ENCODE measurements around the gene DUOX1.
"Not testable (repeated sequence)": the region's sequence is repeated elsewhere in the genome, so short reads cannot be mapped to it uniquely, and the experiment has no call there.

Gene DUOX1

DNA sequence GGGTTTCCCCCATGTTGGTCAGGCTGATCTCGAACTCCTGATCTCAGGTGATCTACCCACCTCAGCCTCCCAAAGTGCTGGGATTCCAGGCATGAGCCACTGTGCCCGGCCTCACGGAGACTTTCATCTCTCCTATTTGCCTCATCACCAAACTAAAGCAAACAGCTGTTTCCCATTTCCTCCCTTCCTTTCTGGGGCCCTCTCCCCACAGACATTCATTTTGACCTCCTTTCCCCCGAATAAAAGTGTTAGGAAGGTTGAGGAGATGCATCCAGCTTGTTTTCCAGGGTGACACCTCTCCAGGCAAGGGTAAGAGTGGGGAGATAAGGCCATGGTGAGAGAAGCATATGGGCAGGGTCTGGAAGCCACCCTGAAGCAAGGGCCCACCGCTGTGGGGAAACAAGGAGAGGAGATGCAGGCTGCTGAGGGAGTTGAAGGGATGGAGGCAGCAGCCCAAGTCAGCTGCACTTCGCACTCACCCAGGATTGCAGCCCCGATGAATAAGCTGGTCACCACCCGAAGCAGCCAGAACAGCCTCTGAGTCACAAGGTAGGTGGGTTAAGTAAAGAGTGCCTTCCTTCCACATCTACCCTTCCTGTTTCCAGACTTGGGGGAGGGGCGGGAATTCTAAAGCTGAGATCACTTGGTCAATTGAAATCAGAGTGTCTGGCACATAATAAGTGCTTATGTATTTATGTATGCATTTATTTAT, 7.9 kb upstream of the DUOX1 start:
- DNase-seq (ENCODE audit: low read depth) = no peak

DNA sequence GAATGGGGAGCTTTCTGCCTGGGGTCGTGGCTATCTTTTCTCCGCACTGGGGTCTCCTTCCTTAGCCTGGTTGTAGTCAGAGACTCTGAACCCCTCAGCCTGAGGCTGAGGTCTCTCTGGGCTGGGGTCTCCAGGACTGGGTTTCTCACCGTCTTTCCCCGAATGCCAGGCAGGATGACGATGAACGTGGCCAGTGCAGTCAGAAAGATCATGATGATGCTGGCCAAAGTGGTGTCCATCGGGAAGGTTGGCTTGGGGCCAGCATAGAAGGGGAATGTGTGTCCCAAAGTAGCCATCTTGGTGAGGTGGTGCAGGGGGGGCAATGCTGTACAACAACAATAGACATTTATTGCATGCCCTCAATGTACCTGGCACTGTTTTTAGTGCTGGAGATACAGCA, 7.1 kb upstream of the DUOX1 start:
- no peak for DNase-seq (ENCODE audit: low read depth)

DNA sequence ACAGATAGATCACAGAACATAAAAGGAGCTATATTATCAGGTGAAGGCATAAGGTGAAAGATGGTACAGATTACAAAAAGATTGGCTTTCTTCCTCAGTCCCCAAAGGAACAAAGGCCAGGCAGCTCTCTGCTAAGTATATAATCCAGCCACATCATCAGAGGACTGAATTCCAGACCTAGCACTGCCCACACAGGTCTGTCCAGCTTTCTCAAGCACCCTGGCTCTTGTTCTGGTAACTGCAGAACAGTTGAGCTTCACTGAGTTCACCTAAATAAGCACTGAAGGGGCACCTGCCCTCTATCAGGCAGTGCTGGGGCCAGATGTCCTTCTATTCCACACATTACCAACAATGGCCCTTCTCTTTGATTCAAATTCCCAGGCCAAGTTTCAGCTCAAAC, 6.4 kb upstream of the DUOX1 start:
- DNase-seq (ENCODE audit: low read depth) = no peak

DNA sequence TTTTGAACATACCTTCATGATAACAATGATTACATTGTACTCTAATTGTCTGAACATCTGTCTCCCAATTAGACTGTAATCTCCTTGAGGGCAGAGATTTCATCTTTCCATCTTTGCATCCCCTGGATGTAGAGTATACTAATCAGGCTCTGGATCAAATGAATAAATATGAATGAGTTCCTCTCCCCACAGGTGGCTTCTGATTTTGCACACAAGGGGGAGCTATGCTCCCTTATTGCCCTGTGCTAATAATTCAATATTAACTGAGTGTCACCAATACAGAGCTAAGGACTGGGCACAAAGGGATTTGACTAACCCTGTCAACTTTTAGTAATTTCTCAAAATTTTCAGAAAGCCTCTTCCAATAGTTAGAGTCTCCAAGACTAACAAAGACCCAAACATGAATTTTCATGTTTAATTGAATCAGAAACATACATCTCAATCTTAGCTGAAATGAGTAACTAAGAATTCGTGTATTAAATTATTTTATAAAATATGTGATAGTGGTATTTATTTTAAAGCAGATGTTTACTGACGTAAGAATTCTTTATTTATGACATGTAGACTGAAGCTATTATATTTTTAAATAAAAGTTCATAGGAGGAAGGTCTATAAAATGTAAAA, 3.1 kb upstream of the DUOX1 start:
- DNase-seq (ENCODE audit: low read depth) = no peak

DNA sequence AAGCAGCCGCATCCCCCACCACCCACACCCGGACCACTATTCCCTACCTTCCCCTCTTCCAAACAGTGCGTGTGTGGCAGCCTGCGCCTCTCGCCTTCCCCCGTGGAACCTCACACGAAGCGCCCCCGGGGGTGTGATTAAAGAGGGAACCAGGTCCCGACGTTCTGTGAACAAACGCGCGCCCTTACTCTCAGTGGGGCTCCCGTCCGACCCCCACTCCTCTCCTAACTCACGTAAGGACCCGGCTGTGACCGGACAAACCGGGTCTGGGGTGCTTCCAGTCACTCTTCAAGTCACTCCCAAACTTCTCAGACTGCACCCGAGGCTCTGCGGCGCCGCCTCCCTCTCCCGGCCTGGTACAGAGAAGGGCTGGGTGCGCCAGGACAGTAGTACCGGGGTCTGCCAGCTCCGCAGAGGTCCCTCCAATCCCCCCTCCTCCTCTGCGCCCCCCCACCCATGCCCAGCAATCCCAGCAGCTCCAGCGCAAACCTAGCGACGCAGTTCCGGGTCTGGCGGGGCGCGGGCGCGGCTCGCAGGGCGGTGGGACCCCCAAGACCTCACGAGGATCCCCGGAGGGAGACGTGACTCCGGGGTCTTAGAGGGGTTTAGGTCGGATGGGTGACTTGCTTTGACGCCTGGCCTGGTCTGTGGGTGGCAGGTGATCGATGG, 689 bp upstream of the DUOX1 start:
- no peak for DNase-seq (ENCODE audit: low read depth)

DNA sequence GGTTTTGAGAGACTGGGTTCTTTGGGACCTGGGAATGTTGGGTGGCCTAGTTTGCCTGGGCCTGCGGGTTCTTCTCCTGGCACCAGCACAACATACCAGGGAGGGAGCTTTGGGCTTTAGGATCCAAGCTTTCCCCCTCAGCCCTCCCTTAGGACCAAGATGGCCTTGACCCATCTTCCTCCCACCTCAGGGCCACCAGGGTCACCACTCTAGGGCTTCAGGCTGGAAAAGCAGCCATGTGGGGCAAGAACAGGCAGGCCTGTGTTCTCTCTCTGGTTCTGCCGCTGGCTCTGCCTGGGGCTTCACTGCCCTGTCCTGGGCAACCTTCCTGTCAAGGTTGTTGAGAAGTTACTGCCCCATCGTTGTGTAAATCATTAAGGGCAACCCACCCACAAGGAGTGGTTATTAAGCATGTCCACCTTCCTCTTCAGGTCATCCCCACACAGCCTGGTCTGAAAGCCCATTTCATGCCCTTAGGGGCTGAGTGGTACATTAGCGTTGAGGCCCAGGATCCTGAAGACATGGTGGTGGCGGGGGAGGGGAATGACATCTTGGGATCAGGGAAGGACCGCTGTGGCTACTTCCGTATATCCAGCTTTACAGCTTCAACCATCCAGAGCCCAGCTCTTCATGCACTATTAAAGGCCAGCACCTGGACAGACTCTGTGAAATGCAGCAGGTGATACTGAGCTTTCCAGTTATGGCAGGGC, 652 bp downstream of the DUOX1 start:
- no peak for DNase-seq (ENCODE audit: low read depth)

DNA sequence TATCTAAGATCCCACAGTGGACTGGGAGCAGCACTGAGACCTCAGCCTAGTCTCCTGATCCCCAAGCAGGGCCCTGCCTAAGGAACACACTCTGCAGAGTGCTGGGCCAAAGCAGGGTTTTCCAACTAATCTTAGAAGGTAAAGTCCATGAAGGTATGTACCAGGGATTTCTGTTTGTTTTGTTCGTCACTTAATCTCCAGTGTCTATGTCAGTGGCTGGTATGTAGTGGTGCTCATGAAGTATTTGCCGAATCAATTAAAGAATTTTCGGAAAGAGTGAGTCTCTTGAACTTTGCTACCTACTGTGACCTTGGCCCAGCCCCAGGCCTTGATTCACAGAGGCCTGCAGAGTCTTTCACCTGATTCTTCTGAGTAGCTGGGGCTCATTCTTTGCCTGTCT, 1.7 kb downstream of the DUOX1 start:
- DNase-seq (ENCODE audit: low read depth) = no peak

DNA sequence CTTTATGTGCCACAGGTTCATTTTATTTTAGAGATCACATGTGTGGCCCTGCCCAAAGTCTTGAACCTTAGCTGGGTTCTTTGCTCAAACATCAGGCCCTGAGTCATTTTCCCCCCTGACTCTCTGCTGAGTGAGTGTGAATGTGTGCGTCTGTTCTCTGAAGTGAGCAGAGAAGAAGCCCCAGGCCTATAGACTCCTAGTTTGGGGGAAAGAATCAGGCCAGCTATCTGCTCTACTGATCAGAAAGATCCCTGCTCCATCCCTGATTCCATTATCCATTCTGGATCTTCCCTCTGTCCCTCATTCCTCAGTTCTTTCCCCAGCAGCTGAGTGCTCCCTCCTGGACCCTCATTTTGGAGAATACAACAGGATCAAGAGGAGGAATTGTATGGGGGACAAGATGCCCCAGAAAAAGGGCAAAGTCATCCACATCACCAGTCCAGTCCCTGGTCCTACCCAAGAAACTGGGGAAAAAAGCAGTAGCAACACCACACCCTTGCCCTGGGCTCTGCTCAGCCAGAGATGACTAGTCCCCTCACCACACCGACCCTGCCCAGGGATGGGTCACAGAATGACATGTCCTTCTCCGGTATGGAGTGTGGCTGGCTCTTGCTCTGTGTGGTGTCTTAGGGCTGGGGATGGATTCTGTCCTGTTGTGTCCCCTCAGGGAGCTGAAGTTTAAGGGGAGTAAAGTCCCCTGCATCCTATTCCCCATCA, 3.2 kb downstream of the DUOX1 start:
- DNase-seq (ENCODE audit: low read depth) = no peak

DNA sequence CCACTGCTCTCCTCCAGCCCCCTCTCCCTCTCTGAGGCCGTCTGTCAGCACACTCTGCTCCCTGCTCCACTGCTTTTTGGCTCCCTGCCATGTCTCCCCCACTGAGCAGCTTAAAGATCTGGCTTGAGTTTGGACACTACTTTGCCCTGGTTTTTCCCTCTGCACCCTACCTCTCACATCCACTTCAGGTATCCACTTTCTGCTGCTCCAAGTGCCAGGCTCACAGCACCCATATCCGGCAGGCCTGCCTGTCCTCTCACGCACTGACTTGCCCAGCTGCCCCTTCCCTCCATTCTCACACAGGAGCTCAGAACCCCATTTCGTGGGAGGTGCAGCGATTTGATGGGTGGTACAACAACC, 3.7 kb downstream of the DUOX1 start:
- no peak for DNase-seq (ENCODE audit: low read depth)

DNA sequence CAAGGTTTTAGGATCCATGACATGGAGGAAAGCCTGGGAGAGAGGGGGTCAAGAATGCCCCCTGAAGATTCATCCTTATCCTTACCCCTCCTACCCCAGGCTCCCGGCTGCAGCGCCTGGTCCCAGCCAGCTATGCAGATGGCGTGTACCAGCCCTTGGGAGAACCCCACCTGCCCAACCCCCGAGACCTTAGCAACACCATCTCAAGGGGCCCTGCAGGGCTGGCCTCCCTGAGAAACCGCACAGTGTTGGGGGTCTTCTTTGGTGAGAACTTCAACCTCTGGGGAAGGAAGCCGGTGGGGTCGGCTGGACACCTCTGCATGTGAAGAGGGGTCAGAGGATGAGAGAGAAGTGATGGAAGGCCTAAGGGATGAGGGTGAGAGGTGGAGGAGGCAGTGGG, 4.3 kb downstream of the DUOX1 start:
- DNase-seq (ENCODE audit: low read depth) = no peak

DNA sequence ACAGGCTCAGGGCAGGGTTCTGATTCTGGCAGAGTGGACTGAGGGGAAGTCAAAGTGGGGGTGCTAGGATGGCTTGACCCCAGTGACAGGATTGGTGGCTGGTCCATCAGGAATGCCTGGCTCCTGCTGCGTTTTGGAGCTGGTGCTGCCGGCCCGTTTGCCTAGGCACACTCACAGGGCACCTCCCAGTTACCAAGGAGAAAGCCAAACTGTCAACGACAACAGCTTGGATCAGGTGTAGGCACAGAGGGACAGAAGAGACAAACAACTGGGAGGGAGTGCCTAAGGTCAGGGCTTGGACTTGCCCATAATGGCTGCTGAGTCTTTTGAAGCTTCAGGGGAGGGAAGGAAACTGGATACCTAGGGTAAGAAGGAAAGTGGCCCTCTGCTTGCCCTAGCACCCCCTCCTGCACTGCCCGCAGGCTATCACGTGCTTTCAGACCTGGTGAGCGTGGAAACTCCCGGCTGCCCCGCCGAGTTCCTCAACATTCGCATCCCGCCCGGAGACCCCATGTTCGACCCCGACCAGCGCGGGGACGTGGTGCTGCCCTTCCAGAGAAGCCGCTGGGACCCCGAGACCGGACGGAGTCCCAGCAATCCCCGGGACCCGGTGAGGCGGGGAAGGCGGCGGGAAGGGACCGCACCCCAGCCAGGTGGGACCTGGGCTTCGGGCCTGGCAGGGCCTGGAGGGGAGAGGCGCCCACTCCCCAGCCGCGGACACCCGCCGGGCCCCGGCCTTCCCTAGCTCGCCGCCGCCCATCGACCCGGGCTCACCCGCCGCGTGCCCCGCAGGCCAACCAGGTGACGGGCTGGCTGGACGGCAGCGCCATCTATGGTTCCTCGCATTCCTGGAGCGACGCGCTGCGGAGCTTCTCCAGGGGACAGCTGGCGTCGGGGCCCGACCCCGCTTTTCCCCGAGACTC, 5.1 kb downstream of the DUOX1 start:
- no peak for DNase-seq (ENCODE audit: low read depth)

DNA sequence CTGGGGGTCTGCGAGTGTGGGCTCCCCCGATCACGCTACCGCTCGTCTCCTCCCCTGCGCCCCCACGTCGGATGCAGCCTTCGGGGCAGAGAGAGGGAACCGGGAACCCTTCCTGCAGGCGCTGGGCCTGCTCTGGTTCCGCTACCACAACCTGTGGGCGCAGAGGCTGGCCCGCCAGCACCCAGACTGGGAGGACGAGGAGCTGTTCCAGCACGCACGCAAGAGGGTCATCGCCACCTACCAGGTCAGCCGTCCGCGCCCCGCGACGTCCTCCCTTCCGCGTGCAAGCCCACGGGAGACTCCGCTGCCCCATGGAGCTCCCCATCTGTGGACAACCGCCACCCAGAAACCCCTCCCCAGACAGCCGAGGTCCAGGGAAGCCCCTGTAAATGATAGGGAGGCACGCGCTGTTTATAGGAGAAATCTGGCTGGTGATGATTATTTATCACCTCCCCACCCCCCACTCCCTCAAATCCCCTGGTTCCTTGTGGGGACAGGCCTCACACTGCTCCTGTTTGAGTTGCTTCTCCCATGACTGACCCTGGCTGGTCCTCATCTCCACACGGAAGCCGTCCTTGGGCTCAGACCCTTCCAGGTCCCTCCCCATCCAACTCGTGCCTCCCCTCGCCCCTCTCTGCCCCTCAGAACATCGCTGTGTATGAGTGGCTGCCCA, 6.0 kb downstream of the DUOX1 start:
- DNase-seq (ENCODE audit: low read depth) = not testable (repeated sequence)

DNA sequence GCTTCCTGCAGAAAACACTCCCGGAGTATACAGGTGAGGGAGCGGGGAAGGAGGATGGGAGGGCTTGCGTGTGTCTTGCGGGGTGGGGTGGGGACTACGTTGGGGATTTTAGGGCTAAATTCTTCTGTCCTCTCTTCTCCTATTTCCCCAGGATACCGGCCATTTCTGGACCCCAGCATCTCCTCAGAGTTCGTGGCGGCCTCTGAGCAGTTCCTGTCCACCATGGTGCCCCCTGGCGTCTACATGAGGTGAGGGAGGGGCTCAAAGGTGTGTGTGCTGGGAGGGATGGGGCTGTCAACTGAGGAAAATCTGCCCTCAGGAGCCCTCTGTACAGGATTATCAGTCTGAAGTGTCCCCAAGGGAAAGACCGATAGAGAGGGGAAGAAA, 6.6 kb downstream of the DUOX1 start:
- no peak for DNase-seq (ENCODE audit: low read depth)

DNA sequence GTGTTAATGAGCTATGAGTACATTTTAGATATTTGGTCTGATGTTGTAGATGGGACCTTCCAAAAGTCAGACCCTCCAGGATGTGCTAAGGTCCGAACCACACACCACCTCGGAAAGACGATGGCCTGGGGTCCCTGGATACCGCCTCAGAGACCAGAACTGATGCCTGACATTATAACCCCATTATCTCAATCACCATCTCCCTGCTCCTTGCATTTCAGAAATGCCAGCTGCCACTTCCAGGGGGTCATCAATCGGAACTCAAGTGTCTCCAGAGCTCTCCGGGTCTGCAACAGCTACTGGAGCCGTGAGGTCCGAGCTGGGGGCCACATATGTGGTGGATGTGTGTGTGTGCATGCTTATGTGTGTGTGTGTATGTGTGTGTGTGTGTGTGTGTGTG, 7.9 kb downstream of the DUOX1 start:
- no peak for DNase-seq (ENCODE audit: low read depth)

DNA sequence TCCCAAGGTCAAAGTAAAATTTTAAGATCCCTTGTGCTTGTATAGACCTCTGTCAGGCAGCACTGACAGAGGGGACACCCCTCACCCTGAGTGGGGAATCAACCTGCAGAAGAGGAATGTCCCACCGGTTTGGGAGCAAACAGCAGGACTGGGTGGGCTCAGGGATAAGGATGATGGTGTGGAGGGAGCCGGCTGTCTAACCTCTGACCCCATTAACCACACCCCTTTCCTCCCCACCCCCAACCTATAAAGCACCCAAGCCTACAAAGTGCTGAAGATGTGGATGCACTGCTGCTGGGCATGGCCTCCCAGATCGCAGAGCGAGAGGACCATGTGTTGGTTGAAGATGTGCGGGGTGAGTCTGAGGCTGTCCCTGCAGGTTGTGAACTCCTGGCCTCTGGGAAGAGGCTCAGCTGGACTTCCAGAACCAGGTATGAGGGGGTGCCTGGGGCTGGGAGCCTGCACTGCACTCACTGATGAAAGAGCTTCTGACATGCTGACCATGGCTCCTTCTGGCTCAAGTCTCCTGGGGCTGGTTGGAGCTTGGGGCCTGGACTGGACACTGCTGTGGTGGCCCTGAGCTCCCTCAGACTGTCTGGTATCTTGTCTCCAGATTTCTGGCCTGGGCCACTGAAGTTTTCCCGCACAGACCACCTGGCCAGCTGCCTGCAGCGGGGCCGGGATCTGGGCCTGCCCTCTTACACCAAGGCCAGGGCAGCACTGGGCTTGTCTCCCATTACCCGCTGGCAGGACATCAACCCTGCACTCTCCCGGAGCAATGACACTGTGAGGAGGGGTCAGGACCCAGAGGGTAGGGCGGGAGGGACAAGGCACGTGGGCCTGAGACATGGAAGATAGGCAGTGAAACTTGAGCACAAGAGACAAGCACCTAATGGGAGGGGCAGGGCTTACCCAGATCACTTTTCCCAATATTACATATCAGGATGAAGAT, 9.3 kb downstream of the DUOX1 start:
- no peak for DNase-seq (ENCODE audit: low read depth)

DNA sequence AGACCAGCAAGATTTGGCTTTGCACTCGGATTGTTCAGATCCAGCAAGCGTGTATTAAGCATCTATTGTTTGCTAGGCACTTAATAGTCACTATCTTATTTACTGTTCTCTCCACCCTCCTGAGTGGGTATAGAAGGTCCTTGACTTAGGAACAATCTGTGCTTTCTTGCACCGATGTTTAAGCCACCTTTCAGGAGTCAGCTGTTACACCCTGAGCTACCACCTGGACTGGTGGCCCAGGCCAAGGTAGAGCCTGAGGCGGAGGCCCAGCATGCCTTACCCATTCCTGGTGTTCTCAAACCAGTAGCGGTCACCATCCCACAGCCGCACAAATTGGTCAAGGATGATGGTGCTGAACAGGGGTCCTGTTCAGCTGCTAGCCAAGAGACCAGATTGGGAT, 10.0 kb downstream of the DUOX1 start:
- DNase-seq (ENCODE audit: low read depth) = no peak

DNA sequence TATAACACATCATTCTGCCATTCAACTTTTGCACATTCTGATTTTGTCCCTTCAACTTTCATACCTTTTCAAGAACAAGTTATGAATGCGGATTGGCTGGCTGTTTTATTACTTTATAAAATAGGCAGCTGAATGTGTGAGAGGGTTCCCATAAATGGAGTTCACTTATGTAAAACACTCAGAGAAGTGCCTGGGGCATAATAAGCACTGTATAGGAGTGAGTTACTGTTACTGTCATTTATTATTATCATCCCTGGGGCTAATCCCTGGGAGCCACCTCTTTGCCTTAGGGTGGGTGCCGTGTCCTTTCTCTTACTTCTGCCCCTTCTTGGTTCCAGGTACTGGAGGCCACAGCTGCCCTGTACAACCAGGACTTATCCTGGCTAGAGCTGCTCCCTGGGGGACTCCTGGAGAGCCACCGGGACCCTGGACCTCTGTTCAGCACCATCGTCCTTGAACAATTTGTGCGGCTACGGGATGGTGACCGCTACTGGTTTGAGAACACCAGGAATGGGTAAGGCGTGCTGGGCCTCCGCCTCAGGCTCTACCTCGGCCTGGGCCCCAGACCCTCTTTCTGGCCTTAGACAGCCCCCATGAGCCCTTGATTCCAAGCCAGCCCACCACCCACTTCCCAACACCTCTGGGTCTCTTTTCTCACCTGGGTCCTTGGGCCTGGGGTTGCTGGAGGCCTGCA, 10.9 kb downstream of the DUOX1 start:
- no peak for DNase-seq (ENCODE audit: low read depth)

DNA sequence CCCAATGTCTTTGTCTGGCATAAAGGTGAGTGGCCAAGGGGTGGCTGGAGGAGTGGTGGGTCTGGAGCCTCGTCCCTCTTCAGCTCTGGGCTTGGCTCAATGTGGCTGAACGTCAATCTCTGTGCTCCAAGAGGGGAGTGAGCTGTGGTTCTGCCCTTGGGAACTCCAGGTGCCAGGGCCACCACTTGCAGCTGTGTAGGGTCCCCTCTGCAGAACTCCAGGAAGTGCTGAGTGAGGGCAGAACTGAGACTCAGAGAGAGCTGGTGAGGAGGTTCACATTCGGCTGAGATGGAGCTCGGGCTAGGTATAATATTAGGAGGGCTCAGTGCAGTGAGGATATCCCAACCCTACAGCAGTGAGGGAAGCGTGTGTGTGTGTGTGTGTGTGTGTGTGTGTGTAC, 11.6 kb downstream of the DUOX1 start:
- DNase-seq (ENCODE audit: low read depth) = no peak

DNA sequence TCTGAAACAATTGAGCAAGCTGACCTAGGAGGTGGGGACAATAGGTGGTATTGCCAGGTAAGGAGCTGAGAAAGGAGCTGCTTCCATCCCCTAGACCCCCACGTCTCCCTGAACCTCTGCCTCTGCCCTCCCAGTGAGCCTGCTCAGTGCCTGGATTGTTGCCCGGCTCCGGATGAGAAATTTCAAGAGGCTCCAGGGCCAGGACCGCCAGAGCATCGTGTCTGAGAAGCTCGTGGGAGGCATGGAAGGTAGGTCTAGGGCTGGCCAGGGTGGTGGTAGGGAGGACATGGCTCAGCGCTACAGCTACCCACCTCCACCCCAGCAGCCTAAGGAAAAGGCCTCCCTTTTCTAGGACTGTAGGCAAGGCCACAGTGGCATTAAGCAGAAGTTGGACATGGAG, 13.3 kb downstream of the DUOX1 start:
- DNase-seq (ENCODE audit: low read depth) = no peak
